C4-2B (cell line): ENCODE results near the gene TTC9.

ENCODE experiments used
- H3K27ac ChIP-seq: fragments of 450-650 bp; 2 replicates; pipeline ENCODE4 v1.5.1; 2017
- ZFX ChIP-seq: fragments of 450-650 bp; IDR thresholded peaks from 2 replicates; pipeline ENCODE4 v1.6.1; 2017
- TF ChIP-seq, protein P1 (sequence below): fragments of 450-650 bp; conservative IDR thresholded peaks from 2 replicates; pipeline ENCODE4 v1.5.1; 2017; ENCODE audit warnings: mild to moderate bottlenecking

Gene TTC9

DNA sequence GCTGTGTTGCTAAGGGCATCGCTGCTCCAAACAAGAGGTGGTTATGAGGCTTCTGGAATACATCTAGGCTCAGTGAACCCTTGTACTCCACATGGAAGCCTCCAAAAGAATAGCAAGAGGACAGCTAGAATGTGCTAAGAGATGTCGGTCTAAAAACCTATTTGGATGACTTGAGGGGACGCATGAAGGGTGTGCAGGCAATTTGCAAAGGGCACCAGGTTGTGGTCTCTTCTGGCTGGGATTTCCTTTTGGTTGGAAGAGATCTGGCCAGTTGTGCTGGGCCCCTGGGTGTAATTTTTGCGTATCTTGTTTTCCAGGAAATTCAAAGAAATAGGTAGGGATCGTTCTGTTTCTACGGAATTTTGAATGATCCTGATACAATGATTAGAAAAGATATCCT lies 4.2 kb downstream of the TTC9 start:
- no peak overlapping the region for H3K27ac ChIP-seq
- TF ChIP-seq, protein P1, sequence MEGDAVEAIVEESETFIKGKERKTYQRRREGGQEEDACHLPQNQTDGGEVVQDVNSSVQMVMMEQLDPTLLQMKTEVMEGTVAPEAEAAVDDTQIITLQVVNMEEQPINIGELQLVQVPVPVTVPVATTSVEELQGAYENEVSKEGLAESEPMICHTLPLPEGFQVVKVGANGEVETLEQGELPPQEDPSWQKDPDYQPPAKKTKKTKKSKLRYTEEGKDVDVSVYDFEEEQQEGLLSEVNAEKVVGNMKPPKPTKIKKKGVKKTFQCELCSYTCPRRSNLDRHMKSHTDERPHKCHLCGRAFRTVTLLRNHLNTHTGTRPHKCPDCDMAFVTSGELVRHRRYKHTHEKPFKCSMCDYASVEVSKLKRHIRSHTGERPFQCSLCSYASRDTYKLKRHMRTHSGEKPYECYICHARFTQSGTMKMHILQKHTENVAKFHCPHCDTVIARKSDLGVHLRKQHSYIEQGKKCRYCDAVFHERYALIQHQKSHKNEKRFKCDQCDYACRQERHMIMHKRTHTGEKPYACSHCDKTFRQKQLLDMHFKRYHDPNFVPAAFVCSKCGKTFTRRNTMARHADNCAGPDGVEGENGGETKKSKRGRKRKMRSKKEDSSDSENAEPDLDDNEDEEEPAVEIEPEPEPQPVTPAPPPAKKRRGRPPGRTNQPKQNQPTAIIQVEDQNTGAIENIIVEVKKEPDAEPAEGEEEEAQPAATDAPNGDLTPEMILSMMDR: no peak

DNA sequence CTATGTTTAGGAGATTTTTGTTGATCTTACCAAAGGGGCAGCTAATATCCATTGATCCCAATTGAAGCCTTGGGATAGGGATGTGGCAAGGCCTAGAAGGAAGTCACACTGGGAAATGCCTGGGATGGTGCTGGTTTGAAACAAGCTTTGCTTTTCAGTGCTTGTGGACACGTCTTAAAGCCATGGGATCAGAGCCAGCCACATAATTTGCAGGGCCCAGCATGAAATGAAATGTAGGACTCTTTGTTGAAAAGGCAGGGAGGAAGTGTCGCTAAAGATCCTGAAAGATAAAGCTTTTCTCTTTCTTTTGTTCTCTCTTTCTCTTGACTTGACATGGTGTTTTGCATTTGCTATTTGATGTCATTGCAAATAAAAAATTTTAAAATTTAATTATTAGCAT lies 5.0 kb downstream of the TTC9 start:
- H3K27ac ChIP-seq: no peak overlapping the region
- TF ChIP-seq, protein P1: no peak
- TF ChIP-seq ZFX: no peak

DNA sequence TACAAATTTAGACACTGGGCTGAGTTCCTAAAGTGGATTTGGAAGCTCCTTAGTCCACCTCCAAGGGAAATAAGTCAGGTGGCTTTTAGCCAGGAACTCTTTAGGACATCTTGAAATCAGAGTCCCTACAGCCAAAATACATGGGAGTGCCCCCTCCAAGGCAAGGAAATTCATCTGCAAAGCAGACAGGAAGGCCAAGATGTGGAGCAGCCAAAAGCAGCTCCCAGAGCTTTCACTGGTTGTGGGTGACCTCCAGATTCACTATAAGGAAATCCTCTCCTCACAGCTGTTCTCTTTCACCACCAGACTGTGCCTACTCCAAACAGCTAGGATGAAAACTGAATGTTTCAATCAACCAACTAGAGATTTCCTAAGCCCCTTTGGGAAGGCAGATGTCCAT lies 6.6 kb downstream of the TTC9 start:
- no peak overlapping the region for H3K27ac ChIP-seq
- TF ChIP-seq ZFX: no peak
- TF ChIP-seq, protein P1: no peak

DNA sequence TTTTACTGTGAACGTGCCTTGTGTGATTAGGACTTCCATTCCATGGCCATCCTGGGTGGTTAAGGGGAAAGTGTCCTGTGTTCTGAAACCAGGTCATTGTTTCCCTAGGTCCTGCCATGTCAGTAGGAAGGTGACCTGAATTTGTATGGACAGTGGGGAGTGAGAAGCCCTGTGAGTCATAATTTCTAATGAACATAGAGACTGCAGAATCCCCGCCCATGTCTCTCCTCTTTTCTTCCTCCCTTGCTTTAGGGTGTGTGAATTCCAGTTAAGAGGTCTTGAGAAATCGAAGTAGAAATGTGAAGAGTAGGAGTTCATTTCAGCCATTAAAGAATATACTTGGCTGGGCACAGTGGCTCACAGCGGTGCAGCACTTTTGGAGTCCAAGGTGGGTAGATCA lies 8.1 kb downstream of the TTC9 start:
- H3K27ac ChIP-seq: no peak overlapping the region
- TF ChIP-seq, protein P1: no peak
- no peak for TF ChIP-seq ZFX

DNA sequence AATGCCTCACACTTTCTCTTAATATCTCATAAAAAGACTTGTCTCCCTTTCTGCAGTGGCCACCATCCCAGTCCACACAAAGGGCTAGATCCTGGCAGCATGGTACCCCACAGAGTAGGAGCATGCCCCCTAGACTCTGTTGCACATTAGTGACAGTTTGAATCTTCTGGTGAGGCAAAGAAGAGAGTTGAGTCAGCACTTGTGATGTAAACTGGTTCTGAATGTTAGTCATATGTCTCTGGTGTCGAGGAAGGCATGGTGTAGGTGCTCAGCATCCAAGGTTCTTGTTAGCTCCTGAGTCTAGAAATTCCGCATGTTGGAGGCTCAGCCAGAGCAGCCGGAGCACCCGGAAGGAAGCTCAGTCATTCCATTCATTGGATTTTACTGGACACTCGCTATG lies 9.8 kb downstream of the TTC9 start:
- H3K27ac ChIP-seq: no peak overlapping the region
- no peak for TF ChIP-seq ZFX
- TF ChIP-seq, protein P1: no peak

DNA sequence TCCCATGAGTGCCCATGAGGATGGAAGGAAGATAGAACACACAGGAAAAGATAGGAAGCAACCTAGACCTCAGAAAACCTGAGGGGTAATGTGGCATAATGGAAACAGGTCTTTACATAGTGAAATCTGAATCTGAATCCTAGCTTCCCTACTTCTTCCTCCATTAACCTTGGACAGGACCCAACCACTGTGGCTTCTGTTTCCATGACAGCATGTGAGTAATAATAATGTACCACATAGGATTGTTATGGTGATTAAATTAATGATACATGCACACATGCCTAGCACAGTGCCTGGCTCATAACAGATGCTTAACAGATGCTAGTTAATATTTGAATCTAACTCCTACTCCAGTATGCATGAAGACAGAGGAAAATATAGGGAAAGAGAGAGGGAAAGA lies 11.2 kb downstream of the TTC9 start:
- H3K27ac ChIP-seq: no peak overlapping the region
- TF ChIP-seq, protein P1: no peak
- no peak for TF ChIP-seq ZFX

DNA sequence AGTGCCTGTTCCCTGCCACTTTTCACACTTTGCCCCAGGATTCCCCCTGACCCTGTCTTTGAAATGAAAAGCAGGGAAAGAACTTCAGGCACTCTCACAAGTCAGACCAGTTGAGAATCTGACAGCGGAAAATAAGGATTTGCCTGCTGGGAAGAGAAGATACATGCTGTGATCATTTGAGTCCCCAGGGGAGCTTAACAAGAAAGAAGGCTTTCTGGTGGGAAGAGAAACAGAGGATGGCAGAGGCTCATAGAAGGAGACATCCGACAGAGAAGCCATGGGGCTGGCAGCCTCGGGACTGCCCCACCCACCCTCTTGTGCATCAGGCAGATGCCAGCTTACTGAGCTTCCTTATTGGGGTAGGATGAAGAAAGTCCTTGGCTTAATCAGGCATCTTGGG lies 11.9 kb downstream of the TTC9 start:
- TF ChIP-seq ZFX: no peak
- TF ChIP-seq, protein P1: no peak
- H3K27ac ChIP-seq: no peak overlapping the region
